IMR-90 (cell line): ENCODE results near the gene VCL. TPM values are rescaled to one million over a fixed set of nuclear protein-coding genes. Genes with fewer than 3 reads are reported as not detected.

ENCODE experiments used
- ATAC-seq: fragments of 200-7000 bp; cut with Tn5 transposase; 2 replicates; pipeline ENCODE4 v1.9.1; 2020; ENCODE audit warnings: low read depth, mild to moderate bottlenecking, moderate library complexity
- BruUV-seq: library from RNA; stranded (reverse); fragments of 400-500 nt; replicated peaks from 2 replicates; lab custom pipeline; 2021; lab: Mats Ljungman, UMichigan
- CTCF ChIA-PET: fragments of 300-600 bp; formaldehyde crosslinking; extraction: SDS; loops from one replicate; lab custom pipeline; 2021; ENCODE audit warnings: antibody characterized with exemption; lab: Yijun Ruan, JAX
- POLR2A ChIA-PET: fragments of 300-600 bp; sonication (Branson Sonifier 250); formaldehyde crosslinking; loops from one replicate; lab custom pipeline; 2022; ENCODE audit warnings: antibody characterized with exemption; ENCODE audit not compliant: unreplicated experiment; lab: Charles Lee
- DNase-seq: peaks from one replicate; pipeline ENCODE4 v3.0.0; 2013
- H2AFZ ChIP-seq: replicated peaks from 2 replicates; pipeline ENCODE3; 2013; ENCODE audit warnings: low read length, mild to moderate bottlenecking; ENCODE audit not compliant: poor library complexity
- H2AK5ac ChIP-seq: 2 replicates; pipeline ENCODE4 v1.6.1; 2013; ENCODE audit warnings: low read depth, low read length, inconsistent platforms
- H2AK9ac ChIP-seq: replicated peaks from 2 replicates; pipeline ENCODE3; 2013; ENCODE audit warnings: mild to moderate bottlenecking, low read depth, low read length, moderate library complexity; ENCODE audit not compliant: poor library complexity
- H2BK120ac ChIP-seq: 2 replicates; pipeline ENCODE4 v1.6.1; 2013; ENCODE audit warnings: low read depth, low read length, inconsistent platforms
- H2BK15ac ChIP-seq: 3 replicates; pipeline ENCODE4 v1.6.1; 2013; ENCODE audit warnings: low read depth, low read length, inconsistent platforms
- H2BK20ac ChIP-seq: 2 replicates; pipeline ENCODE4 v1.6.1; 2013; ENCODE audit warnings: low read depth, mild to moderate bottlenecking, inconsistent platforms, low read length, moderate library complexity
- H2BK5ac ChIP-seq: 2 replicates; pipeline ENCODE4 v1.6.1; 2013; ENCODE audit warnings: mild to moderate bottlenecking, low read depth, low read length, inconsistent platforms; ENCODE audit not compliant: poor library complexity, severe bottlenecking
- H3K14ac ChIP-seq: replicated peaks from 2 replicates; pipeline ENCODE4 v1.6.1; 2013; ENCODE audit warnings: low read depth, low read length, inconsistent platforms
- H3K18ac ChIP-seq: 2 replicates; pipeline ENCODE4 v1.6.1; 2013; ENCODE audit warnings: low read depth, low read length, control low read depth
- H3K23ac ChIP-seq: 2 replicates; pipeline ENCODE4 v1.6.1; 2013; ENCODE audit warnings: low read depth, low read length, inconsistent platforms
- H3K27ac ChIP-seq: 2 replicates; pipeline ENCODE4 v1.5.1; 2013; ENCODE audit warnings: mild to moderate bottlenecking, control low read depth, low read length; ENCODE audit not compliant: insufficient read depth
- H3K27me3 ChIP-seq: 2 replicates; pipeline ENCODE4 v1.6.1; 2013; ENCODE audit warnings: low read length; ENCODE audit not compliant: control insufficient read depth, insufficient read depth
- H3K36me3 ChIP-seq: 2 replicates; pipeline ENCODE4 v1.6.1; 2013; ENCODE audit warnings: low read length, mixed read lengths; ENCODE audit not compliant: control insufficient read depth, insufficient read depth
- H3K4ac ChIP-seq: 2 replicates; pipeline ENCODE4 v1.6.1; 2013; ENCODE audit warnings: low read depth, low read length, inconsistent platforms
- H3K4me1 ChIP-seq: 2 replicates; pipeline ENCODE4 v1.6.1; 2013; ENCODE audit warnings: low read length, mixed read lengths; ENCODE audit not compliant: control insufficient read depth, insufficient read depth
- H3K4me2 ChIP-seq: 2 replicates; pipeline ENCODE4 v1.6.1; 2013; ENCODE audit warnings: low read depth, mild to moderate bottlenecking, control low read depth, low read length, moderate library complexity
- H3K4me3 ChIP-seq: 2 replicates; pipeline ENCODE4 v1.5.1; 2013; ENCODE audit warnings: low read depth, mild to moderate bottlenecking, control low read depth, low read length, moderate library complexity; ENCODE audit not compliant: insufficient read depth
- H3K56ac ChIP-seq: 2 replicates; pipeline ENCODE4 v1.6.1; 2013; ENCODE audit warnings: low read length, inconsistent platforms; ENCODE audit not compliant: insufficient read depth; ENCODE audit errors: extremely low read depth
- H3K79me1 ChIP-seq, 2 experiments: 2 replicates each; pipeline ENCODE4 v1.6.1; 2013; ENCODE audit warnings: low read length in 2 of 2, inconsistent platforms in 1 of 2, low read depth in 1 of 2
- H3K9ac ChIP-seq: 2 replicates; pipeline ENCODE4 v1.6.1; 2013; ENCODE audit warnings: low read depth, low read length, control low read depth
- H3K9me1 ChIP-seq: 2 replicates; pipeline ENCODE4 v1.6.1; 2013; ENCODE audit warnings: low read length, inconsistent platforms; ENCODE audit not compliant: insufficient read depth
- H3K9me3 ChIP-seq: 2 replicates; pipeline ENCODE4 v1.6.1; 2013; ENCODE audit warnings: low read length; ENCODE audit not compliant: control insufficient read depth, insufficient read depth
- H4K20me1 ChIP-seq: 2 replicates; pipeline ENCODE4 v1.6.1; 2013; ENCODE audit warnings: low read length, inconsistent platforms; ENCODE audit not compliant: insufficient read depth
- H4K5ac ChIP-seq: 2 replicates; pipeline ENCODE4 v1.6.1; 2013; ENCODE audit warnings: mild to moderate bottlenecking, low read depth, low read length, control low read depth
- H4K8ac ChIP-seq, 2 experiments: 2 replicates each; pipeline ENCODE4 v1.6.1; 2013; ENCODE audit warnings: low read depth in 2 of 2, low read length in 2 of 2, control low read depth in 1 of 2, inconsistent platforms in 1 of 2
- H4K91ac ChIP-seq: 2 replicates; pipeline ENCODE4 v1.6.1; 2013; ENCODE audit warnings: low read depth, low read length, inconsistent platforms; ENCODE audit not compliant: insufficient read depth
- BHLHE40 ChIP-seq: fragments of 150-350 bp; IDR thresholded peaks from 2 replicates; pipeline ENCODE4 v1.6.1; 2016; ENCODE audit warnings: mild to moderate bottlenecking, low read depth, low read length
- CEBPB ChIP-seq: IDR thresholded peaks from 2 replicates; pipeline ENCODE4 v1.6.1; 2012; ENCODE audit warnings: low read depth, low read length, improper control_type of control experiment
- CHD1 ChIP-seq: IDR thresholded peaks from 2 replicates; pipeline ENCODE4 v1.6.1; 2012; ENCODE audit warnings: low read depth, low read length, improper control_type of control experiment
- FOS ChIP-seq: fragments of 150-350 bp; IDR thresholded peaks from 2 replicates; pipeline ENCODE4 v1.6.1; 2016; ENCODE audit warnings: low read depth, low read length
- MAFK ChIP-seq: IDR thresholded peaks from 2 replicates; pipeline ENCODE4 v1.6.1; 2012; ENCODE audit warnings: low read depth, low read length, improper control_type of control experiment
- MAZ ChIP-seq: IDR thresholded peaks from 2 replicates; pipeline ENCODE4 v1.6.1; 2012; ENCODE audit warnings: low read depth, mild to moderate bottlenecking, low read length, improper control_type of control experiment, moderate library complexity, borderline replicate concordance
- MXI1 ChIP-seq: IDR thresholded peaks from 2 replicates; pipeline ENCODE4 v1.6.1; 2012; ENCODE audit warnings: low read depth, mild to moderate bottlenecking, low read length, moderate library complexity, borderline replicate concordance
- NFE2L2 ChIP-seq: fragments of 150-350 bp; IDR thresholded peaks from 2 replicates; pipeline ENCODE4 v1.6.1; 2016; ENCODE audit warnings: low read depth, mild to moderate bottlenecking, low read length
- POLR2A ChIP-seq: IDR thresholded peaks from 2 replicates; pipeline ENCODE4 v1.6.1; 2012; ENCODE audit warnings: mild to moderate bottlenecking, low read depth, low read length
- RAD21 ChIP-seq: IDR thresholded peaks from 2 replicates; pipeline ENCODE4 v1.6.1; 2012; ENCODE audit warnings: low read length, improper control_type of control experiment
- RCOR1 ChIP-seq: IDR thresholded peaks from 2 replicates; pipeline ENCODE4 v1.6.1; 2012; ENCODE audit warnings: mild to moderate bottlenecking, low read length, improper control_type of control experiment; ENCODE audit not compliant: insufficient replicate concordance
- RFX5 ChIP-seq: IDR thresholded peaks from 2 replicates; pipeline ENCODE4 v1.8.0; 2012; ENCODE audit warnings: low read depth, mild to moderate bottlenecking, low read length, moderate library complexity
- SMC3 ChIP-seq: fragments of 150-350 bp; IDR thresholded peaks from 2 replicates; pipeline ENCODE4 v1.6.1; 2016; ENCODE audit warnings: low read depth, mild to moderate bottlenecking, antibody characterized with exemption, low read length, moderate library complexity
- USF2 ChIP-seq: fragments of 150-350 bp; IDR thresholded peaks from 2 replicates; pipeline ENCODE4 v1.6.1; 2017; ENCODE audit warnings: mild to moderate bottlenecking, antibody characterized with exemption, low read length, low read depth
- WGBS, 2 experiments: methylation state at CpG; one replicate each; pipeline versions ENCODE4 v1.1.5 to v1.1.7; 2013; ENCODE audit warnings: missing lambda C conversion rate in 2 of 2; ENCODE audit not compliant: insufficient read length in 1 of 2; ENCODE audit errors: extremely low coverage in 2 of 2; 5-methylcytosine and 5-hydroxymethylcytosine counted together
- dilution Hi-C: fragments of 300-500 bp; cut with HindIII; formaldehyde crosslinking; loops from one replicate; pipeline ENCODE4 v1.14.3; 2018; ENCODE audit warnings: low sequenced_read_pairs; ENCODE audit not compliant: unreplicated experiment
- in situ Hi-C: fragments of 300-500 bp; cut with MboI; formaldehyde crosslinking; loops from 3 replicates; pipeline ENCODE4 v1.14.3; 2019; ENCODE audit warnings: low sequenced_read_pairs, inconsistent platforms, mixed read lengths
- intact Hi-C: fragments of 100-400 bp; cut with micrococcal nuclease; formaldehyde crosslinking; loops from 2 replicates; pipeline ENCODE4 v1.10.0; 2022
- polyA plus RNA-seq, 3 experiments: library from polyadenylated mRNA; depleted of rRNA; stranded (reverse); fragments of >200 nt; gene quantifications; 2 replicates each; pipeline ENCODE4 v1.2.3, GENCODE V29; 2012; ENCODE audit warnings: low replicate concordance in 1 of 3
- total RNA-seq: library from RNA; depleted of rRNA; stranded (reverse); fragments of >200 nt; gene quantifications from 2 replicates; pipeline ENCODE4 v1.2.3, GENCODE V29; 2012
- TF ChIP-seq, protein P1 (sequence below): fragments of 150-350 bp; IDR thresholded peaks from 2 replicates; pipeline ENCODE4 v1.6.1; 2016; ENCODE audit warnings: low read depth, mild to moderate bottlenecking, low read length, moderate library complexity, borderline replicate concordance
- TF ChIP-seq, protein P2 (sequence below): conservative IDR thresholded peaks from 2 replicates; pipeline ENCODE4 v1.5.1; 2012; ENCODE audit warnings: mild to moderate bottlenecking, low read depth, low read length, improper control_type of control experiment

The VCL gene
- total and polyA plus RNA-seq, 2 of the 4 experiments (the other 2 are of a cell fraction), result 227 to 283 TPM

DNA sequence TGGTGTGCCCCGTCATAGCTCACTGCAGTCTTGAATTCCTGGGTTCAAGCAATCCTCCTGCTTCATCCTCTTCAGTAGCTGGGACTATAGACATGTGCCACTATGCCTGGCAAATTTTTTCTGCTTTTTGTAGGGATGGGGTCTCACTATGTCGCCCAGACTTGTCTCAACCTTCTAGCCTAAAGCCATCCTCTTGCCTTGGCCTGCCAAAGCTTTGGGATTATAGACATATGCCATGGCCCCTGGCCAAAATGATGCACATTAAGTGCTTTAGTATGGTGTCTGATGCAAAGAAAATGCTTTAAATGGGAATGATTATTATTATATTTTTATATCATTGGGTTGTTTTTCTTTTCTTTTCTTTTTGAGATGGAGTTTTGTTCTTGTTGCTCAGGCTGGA is 33.2 kb upstream of the VCL start:
- Histone ChIP-seq H2BK15ac (peak overlapping the region; percentile 99; the same call in 2 of the 3 replicates), H3K18ac (peak overlapping the region; percentile 96), H4K91ac (peak overlapping the region; percentile 100), H3K4me1 (peaks cover 25% of the 10 kb centered on the region), H3K9ac (no peak overlapping the region), H3K27ac (peak overlapping the region; percentile 96), H4K8ac (peak overlapping the region; percentile 91 to 100; a peak in 3 of 4 replicates), H2AK9ac (no peak overlapping the region), H4K5ac (peak overlapping the region; percentile 86), H2AFZ (no peak overlapping the region), H3K4ac (peak overlapping the region; percentile 100), H2BK20ac (peak overlapping the region; percentile 100), H4K20me1 (no peaks in the 10 kb centered on the region), H3K9me3 (no peaks in the 10 kb centered on the region), H3K14ac (peak overlapping the region; percentile 82), H3K27me3 (no peaks in the 10 kb centered on the region), H3K9me1 (peaks cover 25% of the 10 kb centered on the region), H2AK5ac (peak overlapping the region; percentile 99), H3K4me2 (no peak overlapping the region), H3K79me1 (peaks cover 0 to 25% of the 10 kb centered on the region in 2 experiments; a peak in 2 of 4 replicates), H2BK5ac (peak overlapping the region; percentile 98), H3K36me3 (no peaks in the 10 kb centered on the region), H3K56ac (no peak overlapping the region), H3K23ac (peak overlapping the region; percentile 79; the same call in 1 of the 2 replicates), H2BK120ac (peak overlapping the region; percentile 100), H3K4me3 (no peak overlapping the region)
- dilution Hi-C loops (no loop called here), intact Hi-C loops (no loop called here), in situ Hi-C loops (no loop called here)
- ATAC-seq (no peak), DNase-seq (no peak)
- CTCF ChIA-PET, result interaction anchor here (1.2 kb wide), 1 partner anchor 8 kb away, joined by 3 read pairs; no protein-coding TSS in a partner anchor
- 100% methylated on average over 1 of the region's 2 CpGs; no CpG with 5 or more reads in 1 of the 2 experiments for WGBS, 2 experiments
- no TSS peak for BruUV-seq
- POLR2A ChIA-PET, result no interaction called here
- no peak for TF ChIP-seq MAFK
- no peak for TF ChIP-seq SMC3
- no peak for TF ChIP-seq BHLHE40
- no peak for TF ChIP-seq POLR2A
- no peak for TF ChIP-seq RAD21
- TF ChIP-seq RCOR1, result no peak
- TF ChIP-seq, protein P1, sequence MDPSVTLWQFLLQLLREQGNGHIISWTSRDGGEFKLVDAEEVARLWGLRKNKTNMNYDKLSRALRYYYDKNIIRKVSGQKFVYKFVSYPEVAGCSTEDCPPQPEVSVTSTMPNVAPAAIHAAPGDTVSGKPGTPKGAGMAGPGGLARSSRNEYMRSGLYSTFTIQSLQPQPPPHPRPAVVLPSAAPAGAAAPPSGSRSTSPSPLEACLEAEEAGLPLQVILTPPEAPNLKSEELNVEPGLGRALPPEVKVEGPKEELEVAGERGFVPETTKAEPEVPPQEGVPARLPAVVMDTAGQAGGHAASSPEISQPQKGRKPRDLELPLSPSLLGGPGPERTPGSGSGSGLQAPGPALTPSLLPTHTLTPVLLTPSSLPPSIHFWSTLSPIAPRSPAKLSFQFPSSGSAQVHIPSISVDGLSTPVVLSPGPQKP, result no peak
- TF ChIP-seq, protein P2, sequence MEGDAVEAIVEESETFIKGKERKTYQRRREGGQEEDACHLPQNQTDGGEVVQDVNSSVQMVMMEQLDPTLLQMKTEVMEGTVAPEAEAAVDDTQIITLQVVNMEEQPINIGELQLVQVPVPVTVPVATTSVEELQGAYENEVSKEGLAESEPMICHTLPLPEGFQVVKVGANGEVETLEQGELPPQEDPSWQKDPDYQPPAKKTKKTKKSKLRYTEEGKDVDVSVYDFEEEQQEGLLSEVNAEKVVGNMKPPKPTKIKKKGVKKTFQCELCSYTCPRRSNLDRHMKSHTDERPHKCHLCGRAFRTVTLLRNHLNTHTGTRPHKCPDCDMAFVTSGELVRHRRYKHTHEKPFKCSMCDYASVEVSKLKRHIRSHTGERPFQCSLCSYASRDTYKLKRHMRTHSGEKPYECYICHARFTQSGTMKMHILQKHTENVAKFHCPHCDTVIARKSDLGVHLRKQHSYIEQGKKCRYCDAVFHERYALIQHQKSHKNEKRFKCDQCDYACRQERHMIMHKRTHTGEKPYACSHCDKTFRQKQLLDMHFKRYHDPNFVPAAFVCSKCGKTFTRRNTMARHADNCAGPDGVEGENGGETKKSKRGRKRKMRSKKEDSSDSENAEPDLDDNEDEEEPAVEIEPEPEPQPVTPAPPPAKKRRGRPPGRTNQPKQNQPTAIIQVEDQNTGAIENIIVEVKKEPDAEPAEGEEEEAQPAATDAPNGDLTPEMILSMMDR, result no peak
- no peak for TF ChIP-seq CHD1
- no peak for TF ChIP-seq RFX5
- TF ChIP-seq MAZ, result no peak
- no peak for TF ChIP-seq USF2
- TF ChIP-seq MXI1, result no peak
- TF ChIP-seq CEBPB, result no peak
- TF ChIP-seq NFE2L2, result no peak
- TF ChIP-seq FOS, result no peak
